HepG2 (cell line): Measurements from ENCODE around the gene FKBP5. TPM values are rescaled to one million over a fixed set of nuclear protein-coding genes. Genes with fewer than 3 reads are reported as not detected.
A peak's percentile ranks its signal among the peaks of the same experiment; 100 is the strongest.

Source experiments
- ETV6 ChIP-seq: sonication (generic); formaldehyde crosslinking; conservative IDR thresholded peaks from 2 replicates; pipeline ENCODE4 v1.4.0; 2020; ENCODE audit warnings: missing genetic modification reagents
- MED8 ChIP-seq: sonication (generic); formaldehyde crosslinking; IDR thresholded peaks from 2 replicates; pipeline ENCODE4 v1.8.1; 2023; ENCODE audit warnings: mild to moderate bottlenecking, missing genetic modification reagents; ENCODE audit not compliant: insufficient replicate concordance
- PHF8 ChIP-seq: sonication (generic); formaldehyde crosslinking; IDR thresholded peaks from 2 replicates; pipeline ENCODE4 v1.5.0; 2020; ENCODE audit warnings: missing genetic modification reagents
- SALL1 ChIP-seq: sonication (generic); formaldehyde crosslinking; IDR thresholded peaks from 2 replicates; pipeline ENCODE4 v1.8.0; 2022; ENCODE audit warnings: mild to moderate bottlenecking, missing genetic modification reagents
- SCMH1 ChIP-seq: sonication (generic); formaldehyde crosslinking; IDR thresholded peaks from 2 replicates; pipeline ENCODE4 v1.9.0; 2021; ENCODE audit warnings: missing genetic modification reagents, mild to moderate bottlenecking, borderline replicate concordance
- ZBTB20 ChIP-seq: sonication (generic); formaldehyde crosslinking; IDR thresholded peaks from 2 replicates; pipeline ENCODE4 v1.8.1; 2023; ENCODE audit warnings: missing genetic modification reagents, low read depth, mild to moderate bottlenecking, borderline replicate concordance
- ZBTB37 ChIP-seq: sonication (generic); formaldehyde crosslinking; IDR thresholded peaks from 2 replicates; pipeline ENCODE4 v1.4.0; 2020; ENCODE audit warnings: mild to moderate bottlenecking, missing genetic modification reagents
- ZFP62 ChIP-seq: sonication (generic); formaldehyde crosslinking; IDR thresholded peaks from 2 replicates; pipeline ENCODE4 v1.4.0; 2020; ENCODE audit warnings: missing genetic modification reagents
- ZNF20 ChIP-seq: sonication (generic); formaldehyde crosslinking; IDR thresholded peaks from 2 replicates; pipeline ENCODE4 v1.4.0; 2020; ENCODE audit warnings: mild to moderate bottlenecking, moderate library complexity, missing genetic modification reagents
- ZNF207 ChIP-seq: fragments of 450-650 bp; IDR thresholded peaks from 2 replicates; pipeline ENCODE4 v1.6.1; 2016; ENCODE audit warnings: antibody characterized with exemption, borderline replicate concordance
- ZNF441 ChIP-seq: sonication (generic); formaldehyde crosslinking; IDR thresholded peaks from 2 replicates; pipeline ENCODE4 v1.7.0; 2021; ENCODE audit warnings: missing genetic modification reagents, borderline replicate concordance
- ZNF501 ChIP-seq: sonication (generic); formaldehyde crosslinking; IDR thresholded peaks from 2 replicates; pipeline ENCODE4 v1.5.1; 2020; ENCODE audit warnings: mild to moderate bottlenecking, moderate library complexity, missing genetic modification reagents
- ZNF556 ChIP-seq: sonication (generic); formaldehyde crosslinking; IDR thresholded peaks from 2 replicates; pipeline ENCODE4 v1.4.0; 2020; ENCODE audit warnings: mild to moderate bottlenecking, missing genetic modification reagents, borderline replicate concordance
- ZNF724P ChIP-seq: sonication (generic); formaldehyde crosslinking; IDR thresholded peaks from 2 replicates; pipeline ENCODE4 v1.8.0; 2022; ENCODE audit warnings: missing genetic modification reagents, borderline replicate concordance
- ZSCAN25 ChIP-seq: sonication (generic); formaldehyde crosslinking; IDR thresholded peaks from 2 replicates; pipeline ENCODE4 v1.8.0; 2022; ENCODE audit warnings: mild to moderate bottlenecking, missing genetic modification reagents
- polyA plus RNA-seq, 8 experiments: library from polyadenylated mRNA; depleted of rRNA in 3 of 8; stranded (reverse) in 7 of 8; unstranded in 1 of 8; fragments of >200 nt; fragmentation: Illumina TruSeq in 4 of 8; extraction: Trizol in 4 of 8; gene quantifications; 2 replicates each; pipeline versions ENCODE4 v1.2.1 to v1.2.3, GENCODE V29; 2011 to 2016; ENCODE audit warnings: low read depth in 4 of 8, missing spikeins in 1 of 8, mixed read lengths in 1 of 8; ENCODE audit not compliant: insufficient read depth in 1 of 8
- total RNA-seq, 5 experiments: library from RNA; depleted of rRNA; stranded (reverse); fragments of >200 nt; fragmentation: Illumina TruSeq; extraction: Trizol; gene quantifications; 2 replicates each; pipeline ENCODE4 v1.2.3, GENCODE V29; 2016; ENCODE audit warnings: low read depth in 1 of 5
- TF ChIP-seq, protein P1 (sequence below): sonication (generic); formaldehyde crosslinking; IDR thresholded peaks from 2 replicates; pipeline ENCODE4 v1.5.0; 2020; ENCODE audit warnings: missing genetic modification reagents
- TF ChIP-seq, protein P2 (sequence below): sonication (generic); formaldehyde crosslinking; IDR thresholded peaks from 2 replicates; pipeline ENCODE4 v1.4.0; 2020; ENCODE audit warnings: missing genetic modification reagents, mild to moderate bottlenecking, borderline replicate concordance
- TF ChIP-seq, protein P3 (sequence below): sonication (generic); formaldehyde crosslinking; IDR thresholded peaks from 2 replicates; pipeline ENCODE4 v1.9.0; 2021; ENCODE audit warnings: missing genetic modification reagents, mild to moderate bottlenecking, borderline replicate concordance
- TF ChIP-seq, protein P4 (sequence below): sonication (generic); formaldehyde crosslinking; IDR thresholded peaks from 2 replicates; pipeline ENCODE4 v1.5.0; 2020; ENCODE audit warnings: mild to moderate bottlenecking, missing genetic modification reagents, moderate library complexity

FKBP5 gene
- total and polyA plus RNA-seq, 2 of the 13 experiments (the other 11 are each of a cell fraction or from before 2014, with no cell fraction given), result 8.0 to 17.4 TPM

GRCh38 chr6:35687658-35688604, 784 bp downstream of the FKBP5 start (continued):
- TF ChIP-seq, protein P1, sequence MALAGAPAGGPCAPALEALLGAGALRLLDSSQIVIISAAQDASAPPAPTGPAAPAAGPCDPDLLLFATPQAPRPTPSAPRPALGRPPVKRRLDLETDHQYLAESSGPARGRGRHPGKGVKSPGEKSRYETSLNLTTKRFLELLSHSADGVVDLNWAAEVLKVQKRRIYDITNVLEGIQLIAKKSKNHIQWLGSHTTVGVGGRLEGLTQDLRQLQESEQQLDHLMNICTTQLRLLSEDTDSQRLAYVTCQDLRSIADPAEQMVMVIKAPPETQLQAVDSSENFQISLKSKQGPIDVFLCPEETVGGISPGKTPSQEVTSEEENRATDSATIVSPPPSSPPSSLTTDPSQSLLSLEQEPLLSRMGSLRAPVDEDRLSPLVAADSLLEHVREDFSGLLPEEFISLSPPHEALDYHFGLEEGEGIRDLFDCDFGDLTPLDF, result peak; percentile 27; the same call in 1 of the 2 replicates
- TF ChIP-seq ZNF556 (no peak), ZBTB20 (CRISPR knock-in tag) (no peak), PHF8 (CRISPR knock-in tag) (no peak; the same call in 1 of the 2 replicates), ETV6 (CRISPR knock-in tag) (no peak), ZBTB37 (CRISPR knock-in tag) (no peak), MED8 (CRISPR knock-in tag) (no peak), ZFP62 (CRISPR knock-in tag) (no peak), SCMH1 (CRISPR knock-in tag) (no peak), ZNF20 (no peak), ZNF441 (CRISPR knock-in tag) (no peak), ZSCAN25 (CRISPR knock-in tag) (no peak; the same call in 1 of the 2 replicates), ZNF207 (no peak), ZNF724P (CRISPR knock-in tag) (peak; percentile 56; the same call in 1 of the 2 replicates), SALL1 (CRISPR knock-in tag) (peak; percentile 57; the same call in 1 of the 2 replicates), ZNF501 (no peak)
- TF ChIP-seq, protein P2, sequence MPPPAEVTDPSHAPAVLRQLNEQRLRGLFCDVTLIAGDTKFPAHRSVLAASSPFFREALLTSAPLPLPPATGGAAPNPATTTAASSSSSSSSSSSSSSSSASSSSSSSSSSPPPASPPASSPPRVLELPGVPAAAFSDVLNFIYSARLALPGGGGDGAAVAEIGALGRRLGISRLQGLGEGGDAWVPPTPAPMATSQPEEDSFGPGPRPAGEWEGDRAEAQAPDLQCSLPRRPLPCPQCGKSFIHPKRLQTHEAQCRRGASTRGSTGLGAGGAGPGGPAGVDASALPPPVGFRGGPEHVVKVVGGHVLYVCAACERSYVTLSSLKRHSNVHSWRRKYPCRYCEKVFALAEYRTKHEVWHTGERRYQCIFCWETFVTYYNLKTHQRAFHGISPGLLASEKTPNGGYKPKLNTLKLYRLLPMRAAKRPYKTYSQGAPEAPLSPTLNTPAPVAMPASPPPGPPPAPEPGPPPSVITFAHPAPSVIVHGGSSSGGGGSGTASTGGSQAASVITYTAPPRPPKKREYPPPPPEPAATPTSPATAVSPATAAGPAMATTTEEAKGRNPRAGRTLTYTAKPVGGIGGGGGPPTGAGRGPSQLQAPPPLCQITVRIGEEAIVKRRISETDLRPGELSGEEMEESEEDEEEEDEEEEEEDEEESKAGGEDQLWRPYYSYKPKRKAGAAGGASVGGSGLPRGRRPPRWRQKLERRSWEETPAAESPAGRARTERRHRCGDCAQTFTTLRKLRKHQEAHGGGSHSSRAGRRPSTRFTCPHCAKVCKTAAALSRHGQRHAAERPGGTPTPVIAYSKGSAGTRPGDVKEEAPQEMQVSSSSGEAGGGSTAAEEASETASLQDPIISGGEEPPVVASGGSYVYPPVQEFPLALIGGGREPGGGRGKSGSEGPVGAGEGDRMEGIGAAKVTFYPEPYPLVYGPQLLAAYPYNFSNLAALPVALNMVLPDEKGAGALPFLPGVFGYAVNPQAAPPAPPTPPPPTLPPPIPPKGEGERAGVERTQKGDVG (CRISPR knock-in tag), result no peak
- TF ChIP-seq, protein P3, sequence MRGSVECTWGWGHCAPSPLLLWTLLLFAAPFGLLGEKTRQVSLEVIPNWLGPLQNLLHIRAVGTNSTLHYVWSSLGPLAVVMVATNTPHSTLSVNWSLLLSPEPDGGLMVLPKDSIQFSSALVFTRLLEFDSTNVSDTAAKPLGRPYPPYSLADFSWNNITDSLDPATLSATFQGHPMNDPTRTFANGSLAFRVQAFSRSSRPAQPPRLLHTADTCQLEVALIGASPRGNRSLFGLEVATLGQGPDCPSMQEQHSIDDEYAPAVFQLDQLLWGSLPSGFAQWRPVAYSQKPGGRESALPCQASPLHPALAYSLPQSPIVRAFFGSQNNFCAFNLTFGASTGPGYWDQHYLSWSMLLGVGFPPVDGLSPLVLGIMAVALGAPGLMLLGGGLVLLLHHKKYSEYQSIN (CRISPR knock-in tag), result no peak
- TF ChIP-seq, protein P4, sequence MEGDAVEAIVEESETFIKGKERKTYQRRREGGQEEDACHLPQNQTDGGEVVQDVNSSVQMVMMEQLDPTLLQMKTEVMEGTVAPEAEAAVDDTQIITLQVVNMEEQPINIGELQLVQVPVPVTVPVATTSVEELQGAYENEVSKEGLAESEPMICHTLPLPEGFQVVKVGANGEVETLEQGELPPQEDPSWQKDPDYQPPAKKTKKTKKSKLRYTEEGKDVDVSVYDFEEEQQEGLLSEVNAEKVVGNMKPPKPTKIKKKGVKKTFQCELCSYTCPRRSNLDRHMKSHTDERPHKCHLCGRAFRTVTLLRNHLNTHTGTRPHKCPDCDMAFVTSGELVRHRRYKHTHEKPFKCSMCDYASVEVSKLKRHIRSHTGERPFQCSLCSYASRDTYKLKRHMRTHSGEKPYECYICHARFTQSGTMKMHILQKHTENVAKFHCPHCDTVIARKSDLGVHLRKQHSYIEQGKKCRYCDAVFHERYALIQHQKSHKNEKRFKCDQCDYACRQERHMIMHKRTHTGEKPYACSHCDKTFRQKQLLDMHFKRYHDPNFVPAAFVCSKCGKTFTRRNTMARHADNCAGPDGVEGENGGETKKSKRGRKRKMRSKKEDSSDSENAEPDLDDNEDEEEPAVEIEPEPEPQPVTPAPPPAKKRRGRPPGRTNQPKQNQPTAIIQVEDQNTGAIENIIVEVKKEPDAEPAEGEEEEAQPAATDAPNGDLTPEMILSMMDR (CRISPR knock-in tag), result peak; percentile 32; the same call in 1 of the 2 replicates
